GM12875 (cell line): Measurements from ENCODE around the gene MMRN1.
A peak's percentile ranks its signal among the peaks of the same experiment; 100 is the strongest.

ENCODE experiments used
- H3K4me3 ChIP-seq: one replicate; pipeline ENCODE4 v1.5.1; 2011; ENCODE audit warnings: low read depth, low read length, control low read depth
- CTCF ChIP-seq: IDR thresholded peaks from 2 replicates; pipeline ENCODE4 v1.5.1; 2011; ENCODE audit warnings: low read depth, mild to moderate bottlenecking, control low read depth, inconsistent platforms, low read length, moderate library complexity, borderline replicate concordance; ENCODE audit not compliant: insufficient read depth

The MMRN1 gene

GRCh38 chr4:89929425-89930159 lies 34.9 kb downstream of the MMRN1 start:
- no peak overlapping the region for H3K4me3 ChIP-seq
- TF ChIP-seq CTCF, result no peak

- no peak overlapping the region for H3K4me3 ChIP-seq
- no peak for TF ChIP-seq CTCF
Observed at GRCh38 chr4:89939546-89939945, 44.9 kb downstream of the MMRN1 start.

- H3K4me3 ChIP-seq, result no peak overlapping the region
- TF ChIP-seq CTCF, result no peak
Observed at GRCh38 chr4:89939994-89940393, 45.3 kb downstream of the MMRN1 start.

GRCh38 chr4:89942811-89943210 lies 48.2 kb downstream of the MMRN1 start:
- TF ChIP-seq CTCF, result no peak
- no peak overlapping the region for H3K4me3 ChIP-seq

GRCh38 chr4:89949782-89950387 lies 55.2 kb downstream of the MMRN1 start:
- no peak overlapping the region for H3K4me3 ChIP-seq
- TF ChIP-seq CTCF, result peak; percentile 12; the same call in 1 of the 2 replicates

GRCh38 chr4:89952458-89952857 lies 57.8 kb downstream of the MMRN1 start:
- no peak for TF ChIP-seq CTCF
- no peak overlapping the region for H3K4me3 ChIP-seq
